ENCODE data around the gene BIN1.

The BIN1 gene

GRCh38 chr2:127000937-127001336 is 106.0 kb downstream of the BIN1 start:
- TF ChIP-seq, protein P1, sequence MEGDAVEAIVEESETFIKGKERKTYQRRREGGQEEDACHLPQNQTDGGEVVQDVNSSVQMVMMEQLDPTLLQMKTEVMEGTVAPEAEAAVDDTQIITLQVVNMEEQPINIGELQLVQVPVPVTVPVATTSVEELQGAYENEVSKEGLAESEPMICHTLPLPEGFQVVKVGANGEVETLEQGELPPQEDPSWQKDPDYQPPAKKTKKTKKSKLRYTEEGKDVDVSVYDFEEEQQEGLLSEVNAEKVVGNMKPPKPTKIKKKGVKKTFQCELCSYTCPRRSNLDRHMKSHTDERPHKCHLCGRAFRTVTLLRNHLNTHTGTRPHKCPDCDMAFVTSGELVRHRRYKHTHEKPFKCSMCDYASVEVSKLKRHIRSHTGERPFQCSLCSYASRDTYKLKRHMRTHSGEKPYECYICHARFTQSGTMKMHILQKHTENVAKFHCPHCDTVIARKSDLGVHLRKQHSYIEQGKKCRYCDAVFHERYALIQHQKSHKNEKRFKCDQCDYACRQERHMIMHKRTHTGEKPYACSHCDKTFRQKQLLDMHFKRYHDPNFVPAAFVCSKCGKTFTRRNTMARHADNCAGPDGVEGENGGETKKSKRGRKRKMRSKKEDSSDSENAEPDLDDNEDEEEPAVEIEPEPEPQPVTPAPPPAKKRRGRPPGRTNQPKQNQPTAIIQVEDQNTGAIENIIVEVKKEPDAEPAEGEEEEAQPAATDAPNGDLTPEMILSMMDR (IDR thresholded peaks at IDR 0.05; ENCODE audit: extremely low read depth, insufficient read depth, missing control alignments), result no peak
- in situ Hi-C loops (cut with MboI; ENCODE audit: low pct_unique_long_range_greater_than_20kb, low sequenced_read_pairs, unreplicated experiment), result no loop called here
- no peak for DNase-seq (ENCODE audit: low spot score)

DNA sequence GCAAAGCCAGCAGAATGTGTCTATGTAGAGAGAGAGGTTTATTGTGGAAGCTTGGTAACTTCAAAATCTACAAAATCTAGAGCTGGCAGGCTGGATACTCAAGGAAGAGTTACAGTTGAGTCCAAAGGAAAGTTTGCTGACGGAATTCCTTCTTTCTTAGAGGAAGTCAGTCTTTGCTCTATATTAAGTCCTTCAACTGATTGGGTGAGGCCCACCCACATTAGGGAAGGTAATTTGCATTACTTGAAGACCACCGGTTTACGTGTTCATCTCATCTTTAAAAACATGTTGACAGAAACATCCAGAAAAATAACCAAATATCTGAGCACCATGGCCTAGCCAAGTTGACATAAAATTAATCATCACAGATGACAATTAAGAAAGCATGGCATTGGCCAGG is 106.8 kb downstream of the BIN1 start:
- DNase-seq (ENCODE audit: low spot score), result no peak
- in situ Hi-C loops (cut with MboI; ENCODE audit: low pct_unique_long_range_greater_than_20kb, low sequenced_read_pairs, unreplicated experiment), result no loop called here

GRCh38 chr2:126999106-126999756 is 107.7 kb downstream of the BIN1 start:
- in situ Hi-C loops (cut with MboI; ENCODE audit: low pct_unique_long_range_greater_than_20kb, low sequenced_read_pairs, unreplicated experiment), result no loop called here
- TF ChIP-seq, protein P1 (IDR thresholded peaks at IDR 0.05; ENCODE audit: extremely low read depth, insufficient read depth, missing control alignments), result no peak
- no peak for DNase-seq (ENCODE audit: low spot score)

More for the DNA sequence above, 106.8 kb downstream of the BIN1 start:
- TF ChIP-seq, protein P1 (IDR thresholded peaks at IDR 0.05; ENCODE audit: extremely low read depth, insufficient read depth, missing control alignments), result no peak

- TF ChIP-seq, protein P1 (IDR thresholded peaks at IDR 0.05; ENCODE audit: extremely low read depth, insufficient read depth, missing control alignments), result no peak
- DNase-seq (ENCODE audit: low spot score), result no peak
- in situ Hi-C loops (cut with MboI; ENCODE audit: low pct_unique_long_range_greater_than_20kb, low sequenced_read_pairs, unreplicated experiment), result no loop called here
Measured at GRCh38 chr2:126998486-126998885, 108.5 kb downstream of the BIN1 start.
